CD4-positive, alpha-beta T cell (primary cell): ENCODE measurements around the gene RUNX1. TPM values are rescaled to one million over a fixed set of nuclear protein-coding genes. Genes with fewer than 3 reads are reported as not detected.

Experiments used
- ATAC-seq: fragments of 200-7000 bp; cut with Tn5 transposase; one replicate; pipeline ENCODE4 v1.10.0; 2022; ENCODE audit warnings: mild to moderate bottlenecking; ENCODE audit not compliant: poor library complexity
- CTCF ChIA-PET: fragments of 350-600 bp; sonication (Branson Sonifier 250); formaldehyde crosslinking; loops from one replicate; lab custom pipeline; 2021; ENCODE audit warnings: antibody characterized with exemption, inconsistent platforms; lab: Charles Lee
- POLR2A ChIA-PET: fragments of 350-600 bp; sonication (Branson Sonifier 250); formaldehyde crosslinking; loops from one replicate; lab custom pipeline; 2021; ENCODE audit warnings: antibody characterized with exemption, inconsistent platforms; lab: Charles Lee
- DNase-seq, 14 experiments: peaks; one replicate each; pipeline ENCODE4 v3.0.0-alpha.2; 2013 to 2020; ENCODE audit warnings: mixed read lengths in 2 of 14
- H3K27ac ChIP-seq, 2 donors: one replicate each; pipeline versions ENCODE4 v1.5.1 to v1.7.0; 2013; ENCODE audit warnings: low read length in 2 of 2, low read depth in 1 of 2, mild to moderate bottlenecking in 1 of 2
- H3K27me3 ChIP-seq, 2 experiments: 1 replicate in 1 of 2; 2 replicates in 1 of 2; pipeline versions ENCODE4 v1.6.1 to v1.7.0; 2013; ENCODE audit warnings: low read length in 2 of 2, control low read depth in 1 of 2, mild to moderate bottlenecking in 1 of 2, moderate library complexity in 1 of 2; ENCODE audit not compliant: insufficient read depth in 2 of 2, control insufficient read depth in 1 of 2
- H3K36me3 ChIP-seq: one replicate; pipeline ENCODE4 v1.6.1; 2013; ENCODE audit warnings: low read length, control low read depth; ENCODE audit not compliant: insufficient read depth
- H3K4me1 ChIP-seq: one replicate; pipeline ENCODE4 v1.6.1; 2013; ENCODE audit warnings: low read length, control low read depth; ENCODE audit not compliant: insufficient read depth
- H3K4me3 ChIP-seq: one replicate; pipeline ENCODE4 v1.5.1; 2013; ENCODE audit warnings: mild to moderate bottlenecking, low read length, moderate library complexity
- H3K9me3 ChIP-seq, 2 experiments: 1 replicate in 1 of 2; 2 replicates in 1 of 2; pipeline versions ENCODE4 v1.6.1 to v1.7.0; 2013; ENCODE audit warnings: low read length in 2 of 2, mild to moderate bottlenecking in 2 of 2, control low read depth in 1 of 2, moderate library complexity in 1 of 2; ENCODE audit not compliant: control insufficient read depth in 1 of 2, insufficient read depth in 1 of 2
- H3K27ac Mint-ChIP-seq: one replicate; pipeline ENCODE4 v1.8.0; 2020; ENCODE audit warnings: mixed read lengths
- H3K27me3 Mint-ChIP-seq: one replicate; pipeline ENCODE4 v1.8.0; 2021; ENCODE audit warnings: mixed read lengths
- H3K36me3 Mint-ChIP-seq: one replicate; pipeline ENCODE4 v1.8.0; 2021; ENCODE audit warnings: low read depth, mixed read lengths
- H3K4me1 Mint-ChIP-seq: one replicate; pipeline ENCODE4 v1.8.0; 2021; ENCODE audit warnings: low read depth, mixed read lengths
- H3K4me3 Mint-ChIP-seq: one replicate; pipeline ENCODE4 v1.8.0; 2020; ENCODE audit warnings: mild to moderate bottlenecking, mixed read lengths
- H3K9me3 Mint-ChIP-seq: one replicate; pipeline ENCODE4 v1.8.0; 2020; ENCODE audit warnings: mixed read lengths
- CTCF ChIP-seq: fragments of 200-600 bp; IDR thresholded peaks from one replicate; pipeline ENCODE4 v1.8.0; 2022; ENCODE audit warnings: antibody characterized with exemption, mild to moderate bottlenecking
- intact Hi-C, 2 experiments: fragments of 100-400 bp; cut with DNase I in 1 of 2; cut with micrococcal nuclease in 1 of 2; formaldehyde crosslinking; loops; one replicate each; pipeline versions ENCODE4 v1.15.1 to v1.9.0; 2023 to 2025; cut with DNase I, micrococcal nuclease
- total RNA-seq, 174 experiments: library from RNA in 2 of 174; stranded (reverse) in 2 of 174; gene quantifications; one replicate each; pipeline ENCODE4 v1.2.3 and lab custom pipeline; 2021 to 2026

Gene RUNX1
- total RNA-seq, 2 experiments from 2014 or later, result 71.7 to 74.3 TPM

GRCh38 chr21:34844013-34844923, 204.8 kb downstream of the RUNX1 start:
- peak overlapping the region; percentile 78 for H3K27ac Mint-ChIP-seq
- no peaks in the 10 kb centered on the region for H3K27me3 Mint-ChIP-seq
- Histone ChIP-seq H3K4me1 (peaks cover 37% of the 10 kb centered on the region), H3K9me3 (no peaks in the 10 kb centered on the region), H3K4me3 (no peak overlapping the region), H3K27ac (no peak overlapping the region), H3K36me3 (peaks cover 50% of the 10 kb centered on the region), H3K27me3 (no peaks in the 10 kb centered on the region)
- ChIA-PET CTCF (no interaction called here), POLR2A (no interaction called here)
- peaks cover 78% of the 10 kb centered on the region for H3K36me3 Mint-ChIP-seq
- peak in 2 of 14 experiments; percentile 58 to 66 for DNase-seq
- no peak for ATAC-seq
- H3K4me3 Mint-ChIP-seq, result no peak overlapping the region
- intact Hi-C loops, result no loop called here
- TF ChIP-seq CTCF, result no peak
- peaks cover 46% of the 10 kb centered on the region for H3K4me1 Mint-ChIP-seq
- H3K9me3 Mint-ChIP-seq, result no peaks in the 10 kb centered on the region

- POLR2A ChIA-PET, result no interaction called here
- Histone ChIP-seq H3K36me3 (peaks cover 47% of the 10 kb centered on the region), H3K27me3 (no peaks in the 10 kb centered on the region), H3K4me1 (peaks cover 37% of the 10 kb centered on the region), H3K4me3 (no peak overlapping the region), H3K9me3 (no peaks in the 10 kb centered on the region), H3K27ac (no peak overlapping the region)
- peaks cover 85% of the 10 kb centered on the region for H3K36me3 Mint-ChIP-seq
- no peaks in the 10 kb centered on the region for H3K9me3 Mint-ChIP-seq
- DNase-seq, result no peak
- no peak overlapping the region for H3K4me3 Mint-ChIP-seq
- peak overlapping the region; percentile 6 for H3K27ac Mint-ChIP-seq
- intact Hi-C loops, result no loop called here
- H3K27me3 Mint-ChIP-seq, result no peaks in the 10 kb centered on the region
- no peak for TF ChIP-seq CTCF
- CTCF ChIA-PET, result no interaction called here
- ATAC-seq, result no peak
- H3K4me1 Mint-ChIP-seq, result peaks cover 53% of the 10 kb centered on the region
These were observed 205.5 kb downstream of the RUNX1 start for GRCh38 chr21:34843562-34843961.

DNA sequence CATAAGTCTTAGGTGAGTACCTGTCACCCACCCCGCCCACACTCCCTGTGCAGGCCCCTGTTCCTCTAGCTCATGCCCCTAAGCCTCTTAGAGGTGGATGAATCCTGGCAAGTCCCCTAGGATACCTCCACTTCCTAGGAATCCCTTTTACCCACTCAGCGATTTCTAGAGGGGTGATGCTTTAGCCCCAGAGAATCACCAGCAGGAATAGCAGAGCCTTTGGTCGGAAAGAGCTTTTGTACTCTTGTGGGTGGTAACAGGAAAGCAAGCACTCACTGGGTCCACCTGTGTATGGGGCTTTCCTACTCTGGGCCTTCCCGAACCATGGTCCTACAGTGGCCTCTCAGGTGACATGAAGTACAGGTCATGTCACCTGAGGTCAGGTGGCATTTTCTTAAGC, 207.9 kb downstream of the RUNX1 start:
- Histone ChIP-seq H3K27ac (no peak overlapping the region), H3K27me3 (no peaks in the 10 kb centered on the region), H3K4me3 (no peak overlapping the region), H3K9me3 (no peaks in the 10 kb centered on the region), H3K4me1 (peaks cover 31% of the 10 kb centered on the region), H3K36me3 (peaks cover 57% of the 10 kb centered on the region)
- no peaks in the 10 kb centered on the region for H3K9me3 Mint-ChIP-seq
- no peak for TF ChIP-seq CTCF
- no peak overlapping the region for H3K4me3 Mint-ChIP-seq
- CTCF ChIA-PET, result no interaction called here
- POLR2A ChIA-PET, result no interaction called here
- no peak overlapping the region for H3K27ac Mint-ChIP-seq
- ATAC-seq (no peak), DNase-seq (no peak)
- peaks cover 63% of the 10 kb centered on the region for H3K4me1 Mint-ChIP-seq
- no peaks in the 10 kb centered on the region for H3K27me3 Mint-ChIP-seq
- H3K36me3 Mint-ChIP-seq, result peaks cover 92% of the 10 kb centered on the region
- intact Hi-C loops, result no loop called here
